H1 (cell line): ENCODE results near the gene SPARC. TPM values are rescaled to one million over a fixed set of nuclear protein-coding genes. Genes with fewer than 3 reads are reported as not detected.

Experiments used
- CTCF ChIA-PET: fragments of 300-600 bp; sonication (Branson Sonifier 250); formaldehyde crosslinking; loops from one replicate; lab custom pipeline; 2021; ENCODE audit not compliant: partially characterized antibody; lab: Charles Lee
- POLR2A ChIA-PET: fragments of 300-600 bp; sonication (Branson Sonifier 250); formaldehyde crosslinking; loops from one replicate; lab custom pipeline; 2021; ENCODE audit warnings: inconsistent platforms; ENCODE audit not compliant: partially characterized antibody; lab: Charles Lee
- DNase-seq, 2 experiments: peaks; one replicate each; pipeline versions ENCODE4 v3.0.0 to v3.0.0-alpha.2; 2010 to 2022; ENCODE audit warnings: low spot score in 2 of 2, low read depth in 1 of 2, mixed read lengths in 1 of 2
- FAIRE-seq: peaks from 2 replicates; lab custom pipeline; 2011; peaks lifted over from hg19 to GRCh38; lab: Jason Lieb, UNC
- H2AFZ ChIP-seq: 2 replicates; pipeline ENCODE4 v1.8.1; 2012; ENCODE audit warnings: low read length, inconsistent platforms
- H2AK5ac ChIP-seq: 2 replicates; pipeline ENCODE4 v1.6.1; 2013; ENCODE audit warnings: low read depth, low read length
- H2BK120ac ChIP-seq: replicated peaks from 2 replicates; pipeline ENCODE3; 2013; ENCODE audit warnings: low read depth, low read length, inconsistent platforms
- H2BK12ac ChIP-seq: 2 replicates; pipeline ENCODE4 v1.6.1; 2013; ENCODE audit warnings: low read depth, low read length
- H2BK15ac ChIP-seq: 2 replicates; pipeline ENCODE4 v1.6.1; 2013; ENCODE audit warnings: low read length
- H2BK20ac ChIP-seq: 2 replicates; pipeline ENCODE4 v1.6.1; 2013; ENCODE audit warnings: low read length
- H2BK5ac ChIP-seq: 2 replicates; pipeline ENCODE4 v1.6.1; 2013; ENCODE audit warnings: low read depth, low read length
- H3K14ac ChIP-seq: 2 replicates; pipeline ENCODE4 v1.6.1; 2013; ENCODE audit warnings: inconsistent platforms; ENCODE audit not compliant: insufficient read length
- H3K18ac ChIP-seq: 2 replicates; pipeline ENCODE4 v1.6.1; 2013; ENCODE audit warnings: low read length; ENCODE audit errors: extremely low read depth
- H3K23ac ChIP-seq: 2 replicates; pipeline ENCODE4 v1.6.1; 2013; ENCODE audit warnings: inconsistent platforms; ENCODE audit not compliant: insufficient read length
- H3K23me2 ChIP-seq: 2 replicates; pipeline ENCODE4 v1.6.1; 2013; ENCODE audit warnings: low read depth, low read length
- H3K27ac ChIP-seq: 2 replicates; pipeline ENCODE4 v1.6.1; 2011; ENCODE audit warnings: low read depth, low read length, inconsistent platforms
- H3K27me3 ChIP-seq, 4 experiments: replicated peaks in 1 of 4; 1 replicate in 1 of 4; 2 replicates in 3 of 4; pipeline versions ENCODE4 v1.6.1 to v1.8.1; 2011 to 2013; ENCODE audit warnings: low read length in 3 of 4, mild to moderate bottlenecking in 3 of 4, inconsistent platforms in 2 of 4, mixed read lengths in 2 of 4, moderate library complexity in 1 of 4; ENCODE audit not compliant: control insufficient read depth in 3 of 4, insufficient read depth in 3 of 4; ENCODE audit errors: extremely low read depth in 1 of 4
- H3K36me3 ChIP-seq, 4 experiments: 2 replicates each; pipeline versions ENCODE4 v1.6.1 to v1.8.1; 2011 to 2013; ENCODE audit warnings: mild to moderate bottlenecking in 4 of 4, low read length in 3 of 4, moderate library complexity in 2 of 4, control low read depth in 1 of 4, inconsistent platforms in 1 of 4; ENCODE audit not compliant: insufficient read depth in 4 of 4, control insufficient read depth in 2 of 4
- H3K4ac ChIP-seq: replicated peaks from 2 replicates; pipeline ENCODE3; 2013; ENCODE audit warnings: low read length, low read depth, mixed read lengths, inconsistent platforms; ENCODE audit not compliant: insufficient read length
- H3K4me1 ChIP-seq, 4 experiments: replicated peaks in 1 of 4; 1 replicate in 1 of 4; 2 replicates in 3 of 4; pipeline versions ENCODE4 v1.6.1 to v1.8.1; 2011 to 2013; ENCODE audit warnings: low read length in 3 of 4, inconsistent platforms in 2 of 4, mixed read lengths in 1 of 4; ENCODE audit not compliant: insufficient read depth in 4 of 4, control insufficient read depth in 3 of 4
- H3K4me2 ChIP-seq, 2 experiments: 2 replicates each; pipeline versions ENCODE4 v1.6.1 to v1.8.1; 2011 to 2013; ENCODE audit warnings: low read depth in 2 of 2, low read length in 2 of 2, control low read depth in 1 of 2, inconsistent platforms in 1 of 2, mild to moderate bottlenecking in 1 of 2; ENCODE audit not compliant: insufficient read depth in 1 of 2
- H3K4me3 ChIP-seq, 4 experiments: fragments of 200-600, 300-600 bp in 1 of 4; sonication (generic), shearing (Covaris generic), sonication (Bioruptor Twin) in 1 of 4; 2 replicates each; pipeline versions ENCODE4 v1.5.1 to v1.8.1; 2011 to 2016; ENCODE audit warnings: low read length in 4 of 4, low read depth in 3 of 4, control low read depth in 2 of 4, inconsistent platforms in 2 of 4, mild to moderate bottlenecking in 2 of 4, mixed read lengths in 1 of 4, moderate library complexity in 1 of 4; ENCODE audit not compliant: insufficient read depth in 2 of 4; ENCODE audit errors: extremely low read depth in 1 of 4
- H3K56ac ChIP-seq: replicated peaks from 2 replicates; pipeline ENCODE3; 2013; ENCODE audit warnings: low read depth, mild to moderate bottlenecking, mixed read lengths, low read length, inconsistent platforms; ENCODE audit not compliant: insufficient read length
- H3K79me1 ChIP-seq: 2 replicates; pipeline ENCODE4 v1.6.1; 2013; ENCODE audit warnings: low read depth, low read length, control low read depth
- H3K79me2 ChIP-seq, 2 experiments: 2 replicates each; pipeline versions ENCODE4 v1.6.1 to v1.8.1; 2012 to 2013; ENCODE audit warnings: low read length in 2 of 2, mild to moderate bottlenecking in 2 of 2, inconsistent platforms in 1 of 2; ENCODE audit not compliant: insufficient read depth in 2 of 2, control insufficient read depth in 1 of 2
- H3K9ac ChIP-seq, 4 experiments: replicated peaks in 1 of 4; 1 replicate in 1 of 4; 2 replicates in 3 of 4; pipeline versions ENCODE4 v1.6.1 to v1.8.1; 2011 to 2013; ENCODE audit warnings: low read depth in 3 of 4, low read length in 3 of 4, control low read depth in 2 of 4, mild to moderate bottlenecking in 2 of 4, moderate library complexity in 2 of 4, inconsistent platforms in 1 of 4; ENCODE audit errors: extremely low read depth in 1 of 4
- H3K9me3 ChIP-seq, 2 experiments: 2 replicates each; pipeline versions ENCODE4 v1.6.1 to v1.8.1; 2012 to 2013; ENCODE audit warnings: mild to moderate bottlenecking in 2 of 2, moderate library complexity in 2 of 2, control low read depth in 1 of 2, inconsistent platforms in 1 of 2, low read depth in 1 of 2, low read length in 1 of 2, mixed read lengths in 1 of 2; ENCODE audit not compliant: insufficient read depth in 2 of 2
- H4K20me1 ChIP-seq, 2 experiments: replicated peaks in 1 of 2; 2 replicates each; pipeline versions ENCODE3 to v1.8.1; 2011 to 2013; ENCODE audit warnings: inconsistent platforms in 2 of 2, low read length in 2 of 2, mild to moderate bottlenecking in 1 of 2; ENCODE audit not compliant: insufficient read depth in 2 of 2, control insufficient read depth in 1 of 2
- H4K5ac ChIP-seq: 2 replicates; pipeline ENCODE4 v1.6.1; 2013; ENCODE audit warnings: low read length, low read depth, mixed read lengths, inconsistent platforms; ENCODE audit not compliant: insufficient read length
- H4K8ac ChIP-seq: 2 replicates; pipeline ENCODE4 v1.8.0; 2013; ENCODE audit warnings: mild to moderate bottlenecking, moderate library complexity, low read length, inconsistent platforms; ENCODE audit not compliant: insufficient read depth; ENCODE audit errors: extremely low read depth
- H4K91ac ChIP-seq: replicated peaks from 2 replicates; pipeline ENCODE3; 2013; ENCODE audit warnings: low read length, mixed read lengths, inconsistent platforms; ENCODE audit not compliant: insufficient read length
- ASH2L ChIP-seq: fragments of 200-600, 300-600 bp; sonication (generic); IDR thresholded peaks from one replicate; pipeline ENCODE4 v1.7.1; 2017; ENCODE audit warnings: low read length
- BACH1 ChIP-seq: IDR thresholded peaks from 2 replicates; pipeline ENCODE4 v1.6.1; 2012; ENCODE audit warnings: low read length, improper control_type of control experiment
- CBX8 ChIP-seq: fragments of 300-800, 300-1000 bp; sonication (generic); IDR thresholded peaks from 2 replicates; pipeline ENCODE4 v1.7.1; 2016; ENCODE audit warnings: low read depth, low read length, borderline replicate concordance
- GTF2F1 ChIP-seq: IDR thresholded peaks from 2 replicates; pipeline ENCODE4 v1.6.1; 2012; ENCODE audit warnings: low read depth, low read length, improper control_type of control experiment, borderline replicate concordance
- JUND ChIP-seq: IDR thresholded peaks from 2 replicates; pipeline ENCODE4 v1.6.1; 2011; ENCODE audit warnings: mild to moderate bottlenecking, improper control_type of control experiment, low read length
- PHF8 ChIP-seq: fragments of 200-600 bp; sonication (generic); conservative IDR thresholded peaks from 2 replicates; pipeline ENCODE4 v1.7.1; 2012; ENCODE audit warnings: low read depth, mild to moderate bottlenecking, inconsistent platforms, low read length, moderate library complexity
- POLR2AphosphoS5 ChIP-seq: IDR thresholded peaks from 2 replicates; pipeline ENCODE4 v1.6.1; 2011; ENCODE audit warnings: low read depth, low read length
- RXRA ChIP-seq: IDR thresholded peaks from 2 replicates; pipeline ENCODE4 v1.6.1; 2011; ENCODE audit warnings: low read depth, mild to moderate bottlenecking, low read length, moderate library complexity; ENCODE audit not compliant: insufficient read depth
- SIN3A ChIP-seq, 2 experiments: IDR thresholded peaks in 1 of 2; conservative IDR thresholded peaks in 1 of 2; 2 replicates each; pipeline ENCODE4 v1.6.1; 2011 to 2012; ENCODE audit warnings: low read length in 2 of 2, improper control_type of control experiment in 1 of 2, low read depth in 1 of 2, mild to moderate bottlenecking in 1 of 2
- SP2 ChIP-seq: IDR thresholded peaks from 2 replicates; pipeline ENCODE4 v1.6.1; 2012; ENCODE audit warnings: mild to moderate bottlenecking, low read length, inconsistent platforms
- TCF12 ChIP-seq: IDR thresholded peaks from 2 replicates; pipeline ENCODE4 v1.6.1; 2011; ENCODE audit warnings: low read depth, mild to moderate bottlenecking, low read length
- USF2 ChIP-seq: IDR thresholded peaks from 2 replicates; pipeline ENCODE4 v1.6.1; 2011; ENCODE audit warnings: low read length, improper control_type of control experiment
- ZNF274 ChIP-seq: IDR thresholded peaks from 2 replicates; pipeline ENCODE4 v1.7.0; 2012; ENCODE audit warnings: low read length, borderline replicate concordance; ENCODE audit errors: extremely low read depth
- WGBS, 2 experiments: shearing (Covaris generic) in 1 of 2; methylation state at CpG; one replicate each; pipeline versions ENCODE4 v1.1.6 to v1.1.7; 2013 to 2015; ENCODE audit warnings: low lambda C conversion rate in 2 of 2, mixed read lengths in 2 of 2, inconsistent platforms in 1 of 2, low coverage in 1 of 2, missing lambda C conversion rate in 1 of 2; ENCODE audit not compliant: insufficient replicate concordance in 2 of 2, insufficient coverage in 1 of 2, insufficient read length in 1 of 2; ENCODE audit errors: extremely low coverage in 1 of 2, missing lambda C conversion rate in 1 of 2; 5-methylcytosine and 5-hydroxymethylcytosine counted together
- polyA plus RNA-seq, 7 experiments: library from polyadenylated mRNA; depleted of rRNA in 3 of 7; stranded (reverse) in 5 of 7; unstranded in 2 of 7; fragments of >200 nt in 5 of 7; fragments of 200-250 nt in 2 of 7; gene quantifications; 1 replicate in 5 of 7; 2 replicates in 1 of 7; 4 replicates in 1 of 7; pipeline versions ENCODE4 v1.2.1 to v1.2.3, GENCODE V29; 2011 to 2013; ENCODE audit warnings: missing spikeins in 2 of 7, mixed read lengths in 2 of 7
- total RNA-seq: library from RNA; stranded (reverse); fragmentation: NEBNext Ultra II Directional; extraction: Animal tissue kit (Norgen Biotek cat#: 25700); gene quantifications from 2 replicates; pipeline ENCODE4 v1.2.1, GENCODE V29; 2021

SPARC gene
- total and polyA plus RNA-seq, 2 of the 8 experiments (the other 6 are each of a cell fraction or from before 2014, with no cell fraction given), result 375 to 438 TPM

GRCh38 chr5:151688436-151688835 is 1.7 kb upstream of the SPARC start:
- Histone ChIP-seq H3K79me2 (peaks cover 3 to 15% of the 10 kb centered on the region in 2 experiments), H3K23me2 (peaks cover 12% of the 10 kb centered on the region; the same call in 1 of the 2 replicates), H3K4me3 (no peak overlapping the region), H3K18ac (no peak overlapping the region), H2BK120ac (no peak overlapping the region), H4K20me1 (no peaks in the 10 kb centered on the region), H3K27ac (no peak overlapping the region), H3K27me3 (no peaks in the 10 kb centered on the region), H2BK5ac (no peak overlapping the region), H4K5ac (no peak overlapping the region), H3K9me3 (no peaks in the 10 kb centered on the region), H3K14ac (no peak overlapping the region), H3K36me3 (0 out of 8 replicates have a peak, but pooled peaks cover 0 to 1% (median 0%) of the 10 kb centered on the region in 4 experiments), H2AFZ (no peak overlapping the region), H2AK5ac (0 out of 2 replicates have a peak overlapping the region, but pooled peaks have one; percentile 10), H4K8ac (no peak overlapping the region), H3K4ac (no peak overlapping the region), H4K91ac (no peak overlapping the region), H2BK12ac (peak overlapping the region; percentile 68; the same call in 1 of the 2 replicates), H3K23ac (no peak overlapping the region), H2BK20ac (no peak overlapping the region), H3K4me1 (peaks cover 3 to 23% (median 13%) of the 10 kb centered on the region in 4 experiments), H3K56ac (no peak overlapping the region), H3K4me2 (no peak overlapping the region), H2BK15ac (peak overlapping the region; percentile 61; the same call in 1 of the 2 replicates), H3K9ac (no peak overlapping the region), H3K79me1 (peaks cover 1% of the 10 kb centered on the region)
- ChIA-PET CTCF (interaction anchor here (0.6 to 3.7 kb wide), 10 partner anchors 8 to 52 kb away, joined by 3 to 22 read pairs (median 6); no protein-coding TSS in a partner anchor), POLR2A (interaction anchor here (1.7 to 2.5 kb wide), 3 partner anchors 11 to 28 kb away, joined by 4 to 11 read pairs (median 7); no protein-coding TSS in a partner anchor)
- no peak for DNase-seq
- FAIRE-seq, result no peak
- WGBS, 2 experiments, result 100% methylated on average over 2 of the region's 3 CpGs; no CpG with 5 or more reads in 1 of the 2 experiments
- TF ChIP-seq BACH1, result no peak
- TF ChIP-seq CBX8, result no peak
- TF ChIP-seq TCF12, result no peak
- TF ChIP-seq GTF2F1, result no peak
- no peak for TF ChIP-seq PHF8
- TF ChIP-seq ZNF274, result no peak
- no peak for TF ChIP-seq USF2
- TF ChIP-seq POLR2AphosphoS5, result no peak
- no peak for TF ChIP-seq ASH2L
- TF ChIP-seq RXRA, result no peak
- no peak for TF ChIP-seq SIN3A (conservative IDR thresholded peaks at IDR 0.05 in 1 of 2, IDR thresholded peaks at IDR 0.05 in 1 of 2; ENCODE audit: low read depth in 1 of 2, low read length in 2 of 2)
- no peak for TF ChIP-seq SP2
- TF ChIP-seq JUND, result no peak
